Smooth muscle cell (in vitro differentiated cells): ENCODE results near the gene YKT6. TPM values are rescaled to one million over a fixed set of nuclear protein-coding genes. Genes with fewer than 3 reads are reported as not detected.

Source experiments
- DNase-seq: peaks from one replicate; lab custom pipeline; 2025; ENCODE audit not compliant: unreplicated experiment; lab: John Stamatoyannopoulos, UW
- H2AFZ ChIP-seq: fragments of 200-600 bp; sonication (generic); 2 replicates; pipeline ENCODE4 v1.6.0; 2016; ENCODE audit warnings: antibody characterized with exemption, low read depth, mild to moderate bottlenecking
- H3F3A ChIP-seq: fragments of 200-600 bp; sonication (generic); 2 replicates; pipeline ENCODE4 v1.6.0; 2017; ENCODE audit warnings: antibody characterized with exemption, low read depth
- H3K27ac ChIP-seq: fragments of 200-600 bp; sonication (generic); 2 replicates; pipeline ENCODE4 v1.5.1; 2016; ENCODE audit warnings: low read depth, mild to moderate bottlenecking
- H3K27me3 ChIP-seq: fragments of 200-600 bp; sonication (generic); 2 replicates; pipeline ENCODE4 v1.6.1; 2016; ENCODE audit warnings: low read depth, mild to moderate bottlenecking
- H3K36me3 ChIP-seq: fragments of 200-600 bp; sonication (generic); 2 replicates; pipeline ENCODE4 v1.5.1; 2016; ENCODE audit warnings: low read depth
- H3K4me1 ChIP-seq: fragments of 200-600 bp; sonication (generic); 2 replicates; pipeline ENCODE4 v1.5.1; 2016; ENCODE audit warnings: low read depth
- H3K4me2 ChIP-seq: fragments of 200-600 bp; sonication (generic); 2 replicates; pipeline ENCODE4 v1.6.0; 2016; ENCODE audit warnings: mild to moderate bottlenecking
- H3K4me3 ChIP-seq: fragments of 200-600 bp; sonication (generic); 2 replicates; pipeline ENCODE4 v1.5.1; 2016; ENCODE audit warnings: mild to moderate bottlenecking
- H3K79me2 ChIP-seq: fragments of 200-600 bp; sonication (generic); 2 replicates; pipeline ENCODE4 v1.6.0; 2016; ENCODE audit warnings: low read depth, mild to moderate bottlenecking
- H3K9ac ChIP-seq: fragments of 200-600 bp; sonication (generic); 2 replicates; pipeline ENCODE4 v1.6.0; 2016; ENCODE audit warnings: low read depth
- H3K9me3 ChIP-seq: fragments of 200-600 bp; sonication (generic); replicated peaks from 2 replicates; pipeline ENCODE4 v1.5.1; 2016; ENCODE audit warnings: low read depth
- H4K20me1 ChIP-seq: fragments of 200-600 bp; sonication (generic); 2 replicates; pipeline ENCODE4 v1.6.0; 2016; ENCODE audit warnings: low read depth
- CTCF ChIP-seq: fragments of 200-600 bp; sonication (generic); IDR thresholded peaks from 2 replicates; pipeline ENCODE4 v1.5.1; 2017; ENCODE audit warnings: borderline replicate concordance, mild to moderate bottlenecking, antibody characterized with exemption; ENCODE audit not compliant: insufficient read depth, poor library complexity, severe bottlenecking
- WGBS: methylation state at CpG from one replicate; pipeline ENCODE4 v1.1.7; 2016; ENCODE audit warnings: low lambda C conversion rate; 5-methylcytosine and 5-hydroxymethylcytosine counted together
- polyA plus RNA-seq: library from polyadenylated mRNA; unstranded; fragments of >200 nt; fragmentation: Nextera tagmentation; extraction: Ambion mirVana; gene quantifications from 2 replicates; pipeline ENCODE4 v1.2.1, GENCODE V29; 2016
- total RNA-seq: library from RNA; depleted of rRNA; stranded (reverse); fragments of >200 nt; gene quantifications from 2 replicates; pipeline ENCODE4 v1.2.3, GENCODE V29; 2014

Gene YKT6
- total and polyA plus RNA-seq, 2 experiments from 2014 or later = 64.2 to 86.5 TPM

DNA sequence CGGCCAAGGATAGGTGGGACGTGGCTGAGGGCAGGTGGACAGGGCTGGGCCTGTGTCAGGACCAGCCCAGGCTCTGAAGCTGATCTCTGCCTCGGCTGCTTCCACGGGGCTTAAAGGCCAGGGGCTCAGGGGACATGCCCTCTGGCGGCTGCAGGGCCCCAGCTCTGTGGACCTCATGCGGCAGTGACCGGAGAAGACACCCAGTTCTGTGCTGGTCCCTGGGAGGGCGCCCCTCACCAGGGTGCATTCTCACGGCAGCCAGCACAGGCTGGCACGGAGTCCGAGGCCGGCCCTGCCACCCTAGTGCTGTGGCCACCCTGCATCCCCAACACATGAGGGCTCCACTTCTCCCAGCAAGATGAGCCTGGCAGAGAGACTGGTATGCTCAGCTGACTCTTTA is 30.3 kb downstream of the YKT6 start:
- no peaks in the 10 kb centered on the region for H3K27me3 ChIP-seq
- no peak overlapping the region for H3K4me2 ChIP-seq
- no peaks in the 10 kb centered on the region for H3K4me1 ChIP-seq
- no peaks in the 10 kb centered on the region for H4K20me1 ChIP-seq
- no peaks in the 10 kb centered on the region for H3F3A ChIP-seq
- no peaks in the 10 kb centered on the region for H3K9me3 ChIP-seq
- 96% methylated on average over 12 of the region's 12 CpGs for WGBS
- no peak overlapping the region for H2AFZ ChIP-seq
- no peak overlapping the region for H3K27ac ChIP-seq
- H3K9ac ChIP-seq = no peak overlapping the region
- DNase-seq = no peak
- H3K36me3 ChIP-seq = no peaks in the 10 kb centered on the region
- no peak overlapping the region for H3K4me3 ChIP-seq
- no peaks in the 10 kb centered on the region for H3K79me2 ChIP-seq
- no peak for TF ChIP-seq CTCF

- Histone ChIP-seq H3K9me3 (no peaks in the 10 kb centered on the region), H3K79me2 (no peaks in the 10 kb centered on the region), H3K4me2 (no peak overlapping the region), H3K4me1 (no peaks in the 10 kb centered on the region), H2AFZ (no peak overlapping the region), H4K20me1 (no peaks in the 10 kb centered on the region), H3K4me3 (no peak overlapping the region), H3K9ac (no peak overlapping the region), H3K27ac (no peak overlapping the region), H3K36me3 (no peaks in the 10 kb centered on the region), H3K27me3 (no peaks in the 10 kb centered on the region), H3F3A (no peaks in the 10 kb centered on the region)
- 90% methylated on average over 13 of the region's 13 CpGs for WGBS
- TF ChIP-seq CTCF = no peak
- DNase-seq = no peak
These were observed 31.6 kb downstream of the YKT6 start for GRCh38 chr7:44232396-44232795.

- Histone ChIP-seq H3K36me3 (no peaks in the 10 kb centered on the region), H3K4me2 (no peak overlapping the region), H3K27me3 (no peaks in the 10 kb centered on the region), H3K4me3 (no peak overlapping the region), H3K27ac (no peak overlapping the region), H3K9me3 (no peaks in the 10 kb centered on the region), H4K20me1 (no peaks in the 10 kb centered on the region), H3K79me2 (no peaks in the 10 kb centered on the region), H3K9ac (no peak overlapping the region), H3K4me1 (no peaks in the 10 kb centered on the region), H2AFZ (no peak overlapping the region), H3F3A (no peaks in the 10 kb centered on the region)
- TF ChIP-seq CTCF = no peak
- 92% methylated on average over 19 of the region's 22 CpGs for WGBS
- no peak for DNase-seq
These were observed 32.3 kb downstream of the YKT6 start for GRCh38 chr7:44232901-44233715.

- Histone ChIP-seq H2AFZ (no peak overlapping the region), H3K9ac (no peak overlapping the region), H3K36me3 (no peaks in the 10 kb centered on the region), H3K79me2 (no peaks in the 10 kb centered on the region), H3K4me3 (no peak overlapping the region), H3K4me2 (no peak overlapping the region), H3K9me3 (no peaks in the 10 kb centered on the region), H3K27me3 (no peaks in the 10 kb centered on the region), H4K20me1 (no peaks in the 10 kb centered on the region), H3K27ac (no peak overlapping the region), H3K4me1 (no peaks in the 10 kb centered on the region), H3F3A (no peaks in the 10 kb centered on the region)
- 96% methylated on average over 8 of the region's 8 CpGs for WGBS
- no peak for DNase-seq
- TF ChIP-seq CTCF = no peak
These were observed 34.3 kb downstream of the YKT6 start for GRCh38 chr7:44235066-44235465.
